IMR-90 (cell line): ENCODE measurements around the gene HMX1. TPM values are rescaled to one million over a fixed set of nuclear protein-coding genes. Genes with fewer than 3 reads are reported as not detected.

Experiments
- ATAC-seq: fragments of 200-7000 bp; cut with Tn5 transposase; 2 replicates; pipeline ENCODE4 v1.9.1; 2020; ENCODE audit warnings: low read depth, mild to moderate bottlenecking, moderate library complexity
- BruUV-seq: library from RNA; stranded (reverse); fragments of 400-500 nt; replicated peaks from 2 replicates; lab custom pipeline; 2021; lab: Mats Ljungman, UMichigan
- CTCF ChIA-PET: fragments of 300-600 bp; formaldehyde crosslinking; extraction: SDS; loops from one replicate; lab custom pipeline; 2021; ENCODE audit warnings: antibody characterized with exemption; lab: Yijun Ruan, JAX
- POLR2A ChIA-PET: fragments of 300-600 bp; sonication (Branson Sonifier 250); formaldehyde crosslinking; loops from one replicate; lab custom pipeline; 2022; ENCODE audit warnings: antibody characterized with exemption; ENCODE audit not compliant: unreplicated experiment; lab: Charles Lee
- DNase-seq: peaks from one replicate; pipeline ENCODE4 v3.0.0; 2013
- H2AFZ ChIP-seq: replicated peaks from 2 replicates; pipeline ENCODE3; 2013; ENCODE audit warnings: low read length, mild to moderate bottlenecking; ENCODE audit not compliant: poor library complexity
- H2AK5ac ChIP-seq: 2 replicates; pipeline ENCODE4 v1.6.1; 2013; ENCODE audit warnings: low read depth, low read length, inconsistent platforms
- H2AK9ac ChIP-seq: replicated peaks from 2 replicates; pipeline ENCODE3; 2013; ENCODE audit warnings: mild to moderate bottlenecking, low read depth, low read length, moderate library complexity; ENCODE audit not compliant: poor library complexity
- H2BK120ac ChIP-seq: 2 replicates; pipeline ENCODE4 v1.6.1; 2013; ENCODE audit warnings: low read depth, low read length, inconsistent platforms
- H2BK15ac ChIP-seq: 3 replicates; pipeline ENCODE4 v1.6.1; 2013; ENCODE audit warnings: low read depth, low read length, inconsistent platforms
- H2BK20ac ChIP-seq: 2 replicates; pipeline ENCODE4 v1.6.1; 2013; ENCODE audit warnings: low read depth, mild to moderate bottlenecking, inconsistent platforms, low read length, moderate library complexity
- H2BK5ac ChIP-seq: 2 replicates; pipeline ENCODE4 v1.6.1; 2013; ENCODE audit warnings: mild to moderate bottlenecking, low read depth, low read length, inconsistent platforms; ENCODE audit not compliant: poor library complexity, severe bottlenecking
- H3K14ac ChIP-seq: replicated peaks from 2 replicates; pipeline ENCODE4 v1.6.1; 2013; ENCODE audit warnings: low read depth, low read length, inconsistent platforms
- H3K18ac ChIP-seq: 2 replicates; pipeline ENCODE4 v1.6.1; 2013; ENCODE audit warnings: low read depth, low read length, control low read depth
- H3K23ac ChIP-seq: 2 replicates; pipeline ENCODE4 v1.6.1; 2013; ENCODE audit warnings: low read depth, low read length, inconsistent platforms
- H3K27ac ChIP-seq: 2 replicates; pipeline ENCODE4 v1.5.1; 2013; ENCODE audit warnings: mild to moderate bottlenecking, control low read depth, low read length; ENCODE audit not compliant: insufficient read depth
- H3K27me3 ChIP-seq: 2 replicates; pipeline ENCODE4 v1.6.1; 2013; ENCODE audit warnings: low read length; ENCODE audit not compliant: control insufficient read depth, insufficient read depth
- H3K36me3 ChIP-seq: 2 replicates; pipeline ENCODE4 v1.6.1; 2013; ENCODE audit warnings: low read length, mixed read lengths; ENCODE audit not compliant: control insufficient read depth, insufficient read depth
- H3K4ac ChIP-seq: 2 replicates; pipeline ENCODE4 v1.6.1; 2013; ENCODE audit warnings: low read depth, low read length, inconsistent platforms
- H3K4me1 ChIP-seq: 2 replicates; pipeline ENCODE4 v1.6.1; 2013; ENCODE audit warnings: low read length, mixed read lengths; ENCODE audit not compliant: control insufficient read depth, insufficient read depth
- H3K4me2 ChIP-seq: 2 replicates; pipeline ENCODE4 v1.6.1; 2013; ENCODE audit warnings: low read depth, mild to moderate bottlenecking, control low read depth, low read length, moderate library complexity
- H3K4me3 ChIP-seq: 2 replicates; pipeline ENCODE4 v1.5.1; 2013; ENCODE audit warnings: low read depth, mild to moderate bottlenecking, control low read depth, low read length, moderate library complexity; ENCODE audit not compliant: insufficient read depth
- H3K56ac ChIP-seq: 2 replicates; pipeline ENCODE4 v1.6.1; 2013; ENCODE audit warnings: low read length, inconsistent platforms; ENCODE audit not compliant: insufficient read depth; ENCODE audit errors: extremely low read depth
- H3K79me1 ChIP-seq, 2 experiments: 2 replicates each; pipeline ENCODE4 v1.6.1; 2013; ENCODE audit warnings: low read length in 2 of 2, inconsistent platforms in 1 of 2, low read depth in 1 of 2
- H3K9ac ChIP-seq: 2 replicates; pipeline ENCODE4 v1.6.1; 2013; ENCODE audit warnings: low read depth, low read length, control low read depth
- H3K9me1 ChIP-seq: 2 replicates; pipeline ENCODE4 v1.6.1; 2013; ENCODE audit warnings: low read length, inconsistent platforms; ENCODE audit not compliant: insufficient read depth
- H3K9me3 ChIP-seq: 2 replicates; pipeline ENCODE4 v1.6.1; 2013; ENCODE audit warnings: low read length; ENCODE audit not compliant: control insufficient read depth, insufficient read depth
- H4K20me1 ChIP-seq: 2 replicates; pipeline ENCODE4 v1.6.1; 2013; ENCODE audit warnings: low read length, inconsistent platforms; ENCODE audit not compliant: insufficient read depth
- H4K5ac ChIP-seq: 2 replicates; pipeline ENCODE4 v1.6.1; 2013; ENCODE audit warnings: mild to moderate bottlenecking, low read depth, low read length, control low read depth
- H4K8ac ChIP-seq, 2 experiments: 2 replicates each; pipeline ENCODE4 v1.6.1; 2013; ENCODE audit warnings: low read depth in 2 of 2, low read length in 2 of 2, control low read depth in 1 of 2, inconsistent platforms in 1 of 2
- H4K91ac ChIP-seq: 2 replicates; pipeline ENCODE4 v1.6.1; 2013; ENCODE audit warnings: low read depth, low read length, inconsistent platforms; ENCODE audit not compliant: insufficient read depth
- BHLHE40 ChIP-seq: fragments of 150-350 bp; IDR thresholded peaks from 2 replicates; pipeline ENCODE4 v1.6.1; 2016; ENCODE audit warnings: mild to moderate bottlenecking, low read depth, low read length
- ELK1 ChIP-seq: fragments of 150-350 bp; IDR thresholded peaks from 2 replicates; pipeline ENCODE4 v1.6.1; 2016; ENCODE audit warnings: low read depth, mild to moderate bottlenecking, low read length, moderate library complexity, borderline replicate concordance
- FOS ChIP-seq: fragments of 150-350 bp; IDR thresholded peaks from 2 replicates; pipeline ENCODE4 v1.6.1; 2016; ENCODE audit warnings: low read depth, low read length
- MXI1 ChIP-seq: IDR thresholded peaks from 2 replicates; pipeline ENCODE4 v1.6.1; 2012; ENCODE audit warnings: low read depth, mild to moderate bottlenecking, low read length, moderate library complexity, borderline replicate concordance
- NFE2L2 ChIP-seq: fragments of 150-350 bp; IDR thresholded peaks from 2 replicates; pipeline ENCODE4 v1.6.1; 2016; ENCODE audit warnings: low read depth, mild to moderate bottlenecking, low read length
- POLR2A ChIP-seq: IDR thresholded peaks from 2 replicates; pipeline ENCODE4 v1.6.1; 2012; ENCODE audit warnings: mild to moderate bottlenecking, low read depth, low read length
- RCOR1 ChIP-seq: IDR thresholded peaks from 2 replicates; pipeline ENCODE4 v1.6.1; 2012; ENCODE audit warnings: mild to moderate bottlenecking, low read length, improper control_type of control experiment; ENCODE audit not compliant: insufficient replicate concordance
- WGBS, 2 experiments: methylation state at CpG; one replicate each; pipeline versions ENCODE4 v1.1.5 to v1.1.7; 2013; ENCODE audit warnings: missing lambda C conversion rate in 2 of 2; ENCODE audit not compliant: insufficient read length in 1 of 2; ENCODE audit errors: extremely low coverage in 2 of 2; 5-methylcytosine and 5-hydroxymethylcytosine counted together
- dilution Hi-C: fragments of 300-500 bp; cut with HindIII; formaldehyde crosslinking; loops from one replicate; pipeline ENCODE4 v1.14.3; 2018; ENCODE audit warnings: low sequenced_read_pairs; ENCODE audit not compliant: unreplicated experiment
- in situ Hi-C: fragments of 300-500 bp; cut with MboI; formaldehyde crosslinking; loops from 3 replicates; pipeline ENCODE4 v1.14.3; 2019; ENCODE audit warnings: low sequenced_read_pairs, inconsistent platforms, mixed read lengths
- intact Hi-C: fragments of 100-400 bp; cut with micrococcal nuclease; formaldehyde crosslinking; loops from 2 replicates; pipeline ENCODE4 v1.10.0; 2022
- polyA plus RNA-seq, 3 experiments: library from polyadenylated mRNA; depleted of rRNA; stranded (reverse); fragments of >200 nt; gene quantifications; 2 replicates each; pipeline ENCODE4 v1.2.3, GENCODE V29; 2012; ENCODE audit warnings: low replicate concordance in 1 of 3
- total RNA-seq: library from RNA; depleted of rRNA; stranded (reverse); fragments of >200 nt; gene quantifications from 2 replicates; pipeline ENCODE4 v1.2.3, GENCODE V29; 2012

HMX1 gene
- total and polyA plus RNA-seq, 2 of the 4 experiments (the other 2 are of a cell fraction): not detected

- Histone ChIP-seq H4K20me1 (no peaks in the 10 kb centered on the region), H3K56ac (no peak overlapping the region), H3K9me3 (peaks cover 2% of the 10 kb centered on the region), H3K9ac (no peak overlapping the region), H3K9me1 (no peaks in the 10 kb centered on the region), H3K23ac (no peak overlapping the region), H2BK20ac (no peak overlapping the region), H3K4me2 (no peak overlapping the region), H3K27me3 (no peaks in the 10 kb centered on the region), H3K4me1 (no peaks in the 10 kb centered on the region), H3K36me3 (no peaks in the 10 kb centered on the region), H3K27ac (no peak overlapping the region), H3K4ac (no peak overlapping the region), H2BK15ac (no peak overlapping the region), H3K14ac (no peak overlapping the region), H2BK120ac (no peak overlapping the region), H4K91ac (no peak overlapping the region), H2AK5ac (no peak overlapping the region), H3K4me3 (no peak overlapping the region), H3K18ac (no peak overlapping the region), H4K5ac (no peak overlapping the region), H2AFZ (no peak overlapping the region), H4K8ac (no peak overlapping the region), H2BK5ac (no peak overlapping the region), H2AK9ac (peak overlapping the region; percentile 55), H3K79me1 (no peaks in the 10 kb centered on the region)
- dilution Hi-C loops (no loop called here), intact Hi-C loops (no loop called here), in situ Hi-C loops (no loop called here)
- no peak for ATAC-seq
- BruUV-seq: no TSS peak
- no CpG with 5 or more reads among the region's 4 CpGs for WGBS, 2 experiments
- POLR2A ChIA-PET: no interaction called here
- CTCF ChIA-PET: no interaction called here
- no peak for TF ChIP-seq BHLHE40
- TF ChIP-seq POLR2A: no peak
- no peak for TF ChIP-seq ELK1
- no peak for TF ChIP-seq NFE2L2
- TF ChIP-seq FOS: no peak
- TF ChIP-seq MXI1: no peak
- TF ChIP-seq RCOR1: no peak
- no peak for DNase-seq
These were observed 42.8 kb downstream of the HMX1 start for GRCh38 chr4:8828869-8829268.
